Measurements from ENCODE around the gene TTBK1. TPM values are rescaled to one million over a fixed set of nuclear protein-coding genes. Genes with fewer than 3 reads are reported as not detected.

The TTBK1 gene
- total and polyA plus RNA-seq, 2 donors (not counting 1 experiment from before 2014, with no cell fraction given), result 0.07 TPM; not detected in 1

DNA sequence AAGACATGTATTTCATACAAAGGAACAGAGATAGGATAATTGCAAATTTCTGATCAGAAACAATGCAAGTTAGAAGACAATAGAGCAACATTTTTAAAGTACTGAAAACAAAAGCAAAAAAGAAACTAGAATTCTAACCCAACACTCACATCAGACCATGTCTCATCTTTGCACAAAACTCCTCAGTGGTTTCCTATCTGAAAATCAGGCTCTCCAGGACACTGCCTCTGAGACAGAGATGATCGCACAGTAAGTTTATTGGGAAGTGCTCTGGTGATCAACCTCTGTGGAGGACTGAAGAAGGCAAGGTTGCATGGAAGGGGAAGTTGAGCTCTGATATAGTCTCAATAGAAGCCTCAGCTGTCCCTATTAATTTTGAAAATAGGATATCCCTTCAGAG lies 2.3 kb upstream of the TTBK1 start:
- no peaks in the 10 kb centered on the region for H3K79me2 ChIP-seq (ENCODE audit: control insufficient read depth, insufficient read depth, low read length)
- no peak overlapping the region for H3K4me2 ChIP-seq (replicated peaks; ENCODE audit: low read depth, low read length, poor library complexity, severe bottlenecking)
- no peak overlapping the region for H3K27ac Mint-ChIP-seq
- peaks cover 36% of the 10 kb centered on the region for H3K27me3 Mint-ChIP-seq
- no peak overlapping the region for H3K9ac ChIP-seq (ENCODE audit: low read length)
- H3K4me3 ChIP-seq (ENCODE audit: control extremely low read depth in 1 of 5, extremely low read depth in 1 of 5, insufficient read depth in 1 of 5, low read depth in 2 of 5, low read length in 4 of 5), result no peak overlapping the region
- H3K36me3 ChIP-seq (replicated peaks in 1 of 2; ENCODE audit: control extremely low read depth in 1 of 2, control insufficient read depth in 1 of 2, extremely low read depth in 1 of 2, insufficient read depth in 2 of 2, low read length in 1 of 2), result no peaks in the 10 kb centered on the region
- peaks cover 0 to 10% of the 10 kb centered on the region in 2 donors for H3K4me1 ChIP-seq (ENCODE audit: control insufficient read depth in 2 of 2, insufficient read depth in 2 of 2, low read length in 2 of 2)
- H3K27ac ChIP-seq (ENCODE audit: low read length in 2 of 2), result no peak overlapping the region
- H3K27me3 ChIP-seq (replicated peaks in 1 of 4; ENCODE audit: control extremely low read depth in 1 of 4, control insufficient read depth in 3 of 4, insufficient read depth in 4 of 4, low read length in 3 of 4), result peaks cover 0 to 62% (median 37%) of the 10 kb centered on the region in 4 experiments
- POLR2A ChIA-PET, result interaction anchor here (0.6 kb wide), 1 partner anchor 216 kb away, joined by 4 read pairs; no protein-coding TSS in a partner anchor
- CTCF ChIA-PET, result interaction anchor here (0.6 to 1.1 kb wide), 2 partner anchors 12 to 16 kb away, joined by 3 to 4 read pairs; partner anchors contain the start of gene DNPH1
- ATAC-seq (ENCODE audit: low read depth) (no peak), DNase-seq (no peak)
- no peak overlapping the region for H3K4me3 Mint-ChIP-seq
- 40% methylated on average over 1 of the region's 1 CpG for WGBS (ENCODE audit: insufficient coverage)
- peaks cover 0 to 11% (median 2%) of the 10 kb centered on the region in 3 donors for H3K9me3 ChIP-seq (ENCODE audit: control extremely low read depth in 1 of 3, control insufficient read depth in 2 of 3, insufficient read depth in 1 of 3, low read length in 2 of 3)
- H4K20me1 ChIP-seq (ENCODE audit: control insufficient read depth, insufficient read depth, low read length, poor library complexity, severe bottlenecking), result no peaks in the 10 kb centered on the region
- no peaks in the 10 kb centered on the region for H3K4me1 Mint-ChIP-seq
- intact Hi-C loops (cut with micrococcal nuclease), result no loop called here
- peaks cover 4% of the 10 kb centered on the region for H3K9me3 Mint-ChIP-seq (ENCODE audit: insufficient read depth)
- no peak overlapping the region for H2AFZ ChIP-seq (ENCODE audit: insufficient read depth, low read depth, low read length, poor library complexity, severe bottlenecking)
- TF ChIP-seq EZH2 (IDR thresholded peaks at IDR 0.05; ENCODE audit: borderline replicate concordance, insufficient read depth, low read depth, low read length, poor library complexity, severe bottlenecking), result no peak
- no peak for TF ChIP-seq CTCF (IDR thresholded peaks at IDR 0.05)

DNA sequence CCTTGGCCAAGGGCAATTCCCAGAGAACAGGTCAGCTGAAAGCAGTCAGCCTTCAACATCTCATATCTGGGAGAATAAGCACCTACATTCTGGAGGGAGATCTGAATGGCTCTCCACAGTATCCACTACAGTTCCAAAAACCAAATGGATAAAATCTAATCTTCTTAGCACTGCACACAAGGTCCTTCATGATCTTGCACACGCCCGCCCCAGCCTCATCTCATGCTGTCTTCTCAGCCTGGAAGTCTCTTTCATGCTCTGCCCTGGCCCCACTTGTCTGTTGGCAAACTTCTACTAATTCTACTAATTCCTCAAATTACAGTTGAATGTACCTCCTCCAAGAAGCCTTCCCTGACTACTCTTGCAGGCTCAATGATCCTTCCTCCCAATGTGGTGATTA lies 1.8 kb upstream of the TTBK1 start:
- Histone ChIP-seq H3K9ac (ENCODE audit: low read length) (no peak overlapping the region), H3K36me3 (replicated peaks in 1 of 2; ENCODE audit: control extremely low read depth in 1 of 2, control insufficient read depth in 1 of 2, extremely low read depth in 1 of 2, insufficient read depth in 2 of 2, low read length in 1 of 2) (no peaks in the 10 kb centered on the region), H2AFZ (ENCODE audit: insufficient read depth, low read depth, low read length, poor library complexity, severe bottlenecking) (no peak overlapping the region), H3K4me2 (replicated peaks; ENCODE audit: low read depth, low read length, poor library complexity, severe bottlenecking) (no peak overlapping the region), H3K79me2 (ENCODE audit: control insufficient read depth, insufficient read depth, low read length) (no peaks in the 10 kb centered on the region), H3K9me3 (ENCODE audit: control extremely low read depth in 1 of 3, control insufficient read depth in 2 of 3, insufficient read depth in 1 of 3, low read length in 2 of 3) (peaks cover 0 to 11% (median 2%) of the 10 kb centered on the region in 3 donors), H3K27ac (ENCODE audit: low read length in 2 of 2) (no peak overlapping the region), H3K27me3 (replicated peaks in 1 of 4; ENCODE audit: control extremely low read depth in 1 of 4, control insufficient read depth in 3 of 4, insufficient read depth in 4 of 4, low read length in 3 of 4) (peaks cover 0 to 67% (median 39%) of the 10 kb centered on the region in 4 experiments), H3K4me3 (ENCODE audit: control extremely low read depth in 1 of 5, extremely low read depth in 1 of 5, insufficient read depth in 1 of 5, low read depth in 2 of 5, low read length in 4 of 5) (no peak overlapping the region), H3K4me1 (ENCODE audit: control insufficient read depth in 2 of 2, insufficient read depth in 2 of 2, low read length in 2 of 2) (peaks cover 2 to 12% of the 10 kb centered on the region in 2 donors), H4K20me1 (ENCODE audit: control insufficient read depth, insufficient read depth, low read length, poor library complexity, severe bottlenecking) (no peaks in the 10 kb centered on the region)
- no peak overlapping the region for H3K4me3 Mint-ChIP-seq
- no peak for DNase-seq
- ATAC-seq (ENCODE audit: low read depth), result no peak
- WGBS (ENCODE audit: insufficient coverage), result 54% methylated on average over 2 of the region's 2 CpGs
- peaks cover 4% of the 10 kb centered on the region for H3K9me3 Mint-ChIP-seq (ENCODE audit: insufficient read depth)
- intact Hi-C loops (cut with micrococcal nuclease), result no loop called here
- TF ChIP-seq CTCF (IDR thresholded peaks at IDR 0.05) (no peak), EZH2 (IDR thresholded peaks at IDR 0.05; ENCODE audit: borderline replicate concordance, insufficient read depth, low read depth, low read length, poor library complexity, severe bottlenecking) (no peak)
- H3K27me3 Mint-ChIP-seq, result peaks cover 36% of the 10 kb centered on the region
- H3K4me1 Mint-ChIP-seq, result peaks cover 4% of the 10 kb centered on the region
- ChIA-PET CTCF (interaction anchor here (1.1 kb wide), 1 partner anchor 12 kb away, joined by 3 read pairs; the partner anchor contains the start of gene DNPH1), POLR2A (interaction anchor here (0.6 kb wide), 1 partner anchor 215 kb away, joined by 4 read pairs; no protein-coding TSS in a partner anchor)
- no peak overlapping the region for H3K27ac Mint-ChIP-seq

All from B cell (primary cell).